Panc1 (cell line): ENCODE results near the gene PIEZO1.

Experiments
- CTCF ChIP-seq: fragments of 450-650 bp; IDR thresholded peaks from 2 replicates; pipeline ENCODE4 v1.5.1; 2017; ENCODE audit warnings: mild to moderate bottlenecking
- POLR2AphosphoS5 ChIP-seq: IDR thresholded peaks from 2 replicates; pipeline ENCODE4 v1.6.1; 2012; ENCODE audit warnings: mild to moderate bottlenecking, low read depth, low read length, moderate library complexity
- REST ChIP-seq, 2 experiments: IDR thresholded peaks; 2 replicates each; pipeline ENCODE4 v1.6.1; 2011 to 2012; ENCODE audit warnings: low read depth in 2 of 2, control low read depth in 1 of 2, low read length in 1 of 2, mild to moderate bottlenecking in 1 of 2, moderate library complexity in 1 of 2; ENCODE audit not compliant: insufficient read depth in 1 of 2

GRCh38 chr16:88735121-88735520, 49.9 kb downstream of the PIEZO1 start:
- TF ChIP-seq CTCF = no peak
- TF ChIP-seq POLR2AphosphoS5 = no peak
- TF ChIP-seq REST (IDR thresholded peaks at IDR 0.05; ENCODE audit: insufficient read depth in 1 of 2, low read depth in 2 of 2, low read length in 1 of 2) = no peak
